HepG2 (cell line): ENCODE measurements around the gene PIAS3. TPM values are rescaled to one million over a fixed set of nuclear protein-coding genes. Genes with fewer than 3 reads are reported as not detected.

Source experiments
- ATF1 ChIP-seq: IDR thresholded peaks from 2 replicates; pipeline ENCODE4 v1.6.1; 2016; ENCODE audit warnings: mild to moderate bottlenecking, control low read depth
- BORCS8-MEF2B ChIP-seq: sonication (generic); formaldehyde crosslinking; IDR thresholded peaks from 2 replicates; pipeline ENCODE4 v1.8.0; 2022; ENCODE audit warnings: mild to moderate bottlenecking, missing genetic modification reagents
- DMAP1 ChIP-seq: IDR thresholded peaks from 2 replicates; pipeline ENCODE4 v1.6.1; 2016
- DPF2 ChIP-seq: sonication (generic); formaldehyde crosslinking; IDR thresholded peaks from 2 replicates; pipeline ENCODE4 v1.4.0; 2020; ENCODE audit warnings: mild to moderate bottlenecking, low read depth, missing genetic modification reagents, borderline replicate concordance
- DR1 ChIP-seq: sonication (generic); formaldehyde crosslinking; IDR thresholded peaks from 2 replicates; pipeline ENCODE4 v1.8.0; 2021; ENCODE audit warnings: mild to moderate bottlenecking, missing genetic modification reagents, inconsistent platforms
- IKZF4 ChIP-seq: sonication (generic); formaldehyde crosslinking; IDR thresholded peaks from 2 replicates; pipeline ENCODE4 v1.5.1; 2020; ENCODE audit warnings: borderline replicate concordance, mild to moderate bottlenecking, low read depth, missing genetic modification reagents; ENCODE audit errors: not compliant biosample characterization
- ISL2 ChIP-seq: sonication (generic); formaldehyde crosslinking; IDR thresholded peaks from 2 replicates; pipeline ENCODE4 v1.5.0; 2020; ENCODE audit warnings: missing genetic modification reagents
- LCORL ChIP-seq, 2 experiments: fragments of 450-650 bp in 1 of 2; sonication (generic) in 1 of 2; formaldehyde crosslinking in 1 of 2; IDR thresholded peaks; 2 replicates each; pipeline versions ENCODE4 v1.5.0 to v1.6.1; 2017 to 2020; ENCODE audit warnings: antibody characterized with exemption in 1 of 2, missing genetic modification reagents in 1 of 2
- MEF2D ChIP-seq: sonication (generic); formaldehyde crosslinking; IDR thresholded peaks from 2 replicates; pipeline ENCODE4 v1.5.1; 2020; ENCODE audit warnings: mild to moderate bottlenecking, missing genetic modification reagents
- NFRKB ChIP-seq: fragments of 450-650 bp; IDR thresholded peaks from 2 replicates; pipeline ENCODE4 v1.6.1; 2017
- POLR2AphosphoS5 ChIP-seq: IDR thresholded peaks from 2 replicates; pipeline ENCODE4 v1.6.1; 2012; ENCODE audit warnings: low read depth, low read length
- PTBP1 ChIP-seq: fragments of 200-400 bp; formaldehyde crosslinking; IDR thresholded peaks from 2 replicates; pipeline ENCODE4 v1.6.1; 2018; ENCODE audit warnings: low read length, low read depth; ENCODE audit not compliant: poor library complexity, severe bottlenecking
- RFXAP ChIP-seq: sonication (generic); formaldehyde crosslinking; IDR thresholded peaks from 2 replicates; pipeline ENCODE4 v1.4.0; 2020; ENCODE audit warnings: missing genetic modification reagents, borderline replicate concordance
- SATB2 ChIP-seq: sonication (generic); formaldehyde crosslinking; IDR thresholded peaks from 2 replicates; pipeline ENCODE4 v1.5.0; 2020; ENCODE audit warnings: missing genetic modification reagents
- SNAI1 ChIP-seq: sonication (generic); formaldehyde crosslinking; IDR thresholded peaks from 2 replicates; pipeline ENCODE4 v1.5.0; 2020; ENCODE audit warnings: mild to moderate bottlenecking, missing genetic modification reagents, borderline replicate concordance
- SRF ChIP-seq: IDR thresholded peaks from 2 replicates; pipeline ENCODE4 v1.6.1; 2011; ENCODE audit warnings: mild to moderate bottlenecking, low read depth, low read length, moderate library complexity
- ZC3H4 ChIP-seq: sonication (generic); formaldehyde crosslinking; IDR thresholded peaks from 2 replicates; pipeline ENCODE4 v1.4.0; 2020; ENCODE audit warnings: missing genetic modification reagents, borderline replicate concordance
- ZFP82 ChIP-seq: sonication (generic); formaldehyde crosslinking; IDR thresholded peaks from 2 replicates; pipeline ENCODE4 v1.5.1; 2020; ENCODE audit warnings: mild to moderate bottlenecking, missing genetic modification reagents, borderline replicate concordance
- ZNF780A ChIP-seq: sonication (generic); formaldehyde crosslinking; IDR thresholded peaks from 2 replicates; pipeline ENCODE4 v1.8.0; 2022; ENCODE audit warnings: mild to moderate bottlenecking, missing genetic modification reagents, moderate library complexity
- ZNF883 ChIP-seq: sonication (generic); formaldehyde crosslinking; IDR thresholded peaks from 2 replicates; pipeline ENCODE4 v1.5.1; 2020; ENCODE audit warnings: mild to moderate bottlenecking, missing genetic modification reagents; ENCODE audit errors: not compliant biosample characterization
- ZSCAN21 ChIP-seq: sonication (generic); formaldehyde crosslinking; IDR thresholded peaks from 2 replicates; pipeline ENCODE4 v1.8.0; 2022; ENCODE audit warnings: mild to moderate bottlenecking, missing genetic modification reagents, moderate library complexity, borderline replicate concordance
- ZZZ3 ChIP-seq: sonication (generic); formaldehyde crosslinking; IDR thresholded peaks from 2 replicates; pipeline ENCODE4 v1.4.0; 2020; ENCODE audit warnings: missing genetic modification reagents, mild to moderate bottlenecking, borderline replicate concordance
- polyA plus RNA-seq, 8 experiments: library from polyadenylated mRNA; depleted of rRNA in 3 of 8; stranded (reverse) in 7 of 8; unstranded in 1 of 8; fragments of >200 nt; fragmentation: Illumina TruSeq in 4 of 8; extraction: Trizol in 4 of 8; gene quantifications; 2 replicates each; pipeline versions ENCODE4 v1.2.1 to v1.2.3, GENCODE V29; 2011 to 2016; ENCODE audit warnings: low read depth in 4 of 8, missing spikeins in 1 of 8, mixed read lengths in 1 of 8; ENCODE audit not compliant: insufficient read depth in 1 of 8
- total RNA-seq, 5 experiments: library from RNA; depleted of rRNA; stranded (reverse); fragments of >200 nt; fragmentation: Illumina TruSeq; extraction: Trizol; gene quantifications; 2 replicates each; pipeline ENCODE4 v1.2.3, GENCODE V29; 2016; ENCODE audit warnings: low read depth in 1 of 5
- TF ChIP-seq, protein P1 (sequence below): sonication (generic); formaldehyde crosslinking; IDR thresholded peaks from 2 replicates; pipeline ENCODE4 v1.5.0; 2020; ENCODE audit warnings: missing genetic modification reagents
- TF ChIP-seq, protein P2 (sequence below): sonication (generic); formaldehyde crosslinking; IDR thresholded peaks from 2 replicates; pipeline ENCODE4 v1.5.0; 2020; ENCODE audit warnings: missing genetic modification reagents
- TF ChIP-seq, protein P3 (sequence below): IDR thresholded peaks from 2 replicates; pipeline ENCODE4 v1.6.1; 2016; ENCODE audit warnings: control low read depth
- TF ChIP-seq, protein P4 (sequence below): sonication (generic); formaldehyde crosslinking; IDR thresholded peaks from 2 replicates; pipeline ENCODE4 v1.9.0; 2021; ENCODE audit warnings: missing genetic modification reagents, mild to moderate bottlenecking, borderline replicate concordance

Gene PIAS3
- total and polyA plus RNA-seq, 2 of the 13 experiments (the other 11 are each of a cell fraction or from before 2014, with no cell fraction given): 3.7 to 8.0 TPM

DNA sequence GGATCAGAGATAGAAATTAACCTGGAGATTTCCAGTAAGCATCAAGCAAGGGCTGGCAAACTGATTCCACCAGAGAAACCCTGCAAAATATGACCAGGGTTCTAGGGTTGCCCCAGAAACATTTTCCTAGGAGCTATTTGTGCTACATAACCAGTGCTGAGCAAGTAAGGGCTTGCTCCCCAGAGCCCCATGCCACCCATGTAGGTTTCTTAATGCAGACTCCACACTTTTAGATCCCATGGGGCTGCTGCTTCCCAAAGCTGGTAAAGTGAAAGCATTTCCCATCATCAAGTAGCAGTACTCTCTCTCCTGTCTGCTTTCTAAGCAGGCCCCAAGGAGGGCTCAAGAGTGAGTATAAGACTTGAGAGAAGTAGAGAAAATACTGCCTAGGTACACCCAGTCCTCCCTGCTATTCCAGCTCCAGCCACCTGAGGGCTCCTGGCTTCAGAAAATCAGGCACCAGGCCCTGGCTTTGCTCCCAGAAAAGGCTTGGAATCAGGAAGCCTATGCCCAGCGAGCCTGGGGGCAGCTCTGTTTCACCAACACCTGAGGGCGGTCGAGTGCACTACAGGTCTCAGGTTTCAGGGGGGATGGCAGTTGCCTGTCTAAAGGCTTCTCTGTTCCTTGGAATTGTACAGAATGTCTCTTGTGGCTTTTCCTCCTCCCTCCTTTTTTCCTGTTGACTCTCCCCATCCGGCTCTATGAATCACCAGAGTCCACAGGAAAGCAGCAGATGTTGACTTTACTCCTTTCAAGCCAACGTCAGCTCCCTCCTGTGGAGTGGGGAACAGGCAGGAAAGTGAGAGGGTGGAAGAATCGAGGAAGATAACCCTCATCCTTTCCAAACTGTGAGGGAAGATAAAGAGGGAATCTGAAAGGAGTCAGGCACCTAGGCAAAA lies 33.0 kb upstream of the PIAS3 start (continued):
- TF ChIP-seq, protein P1, sequence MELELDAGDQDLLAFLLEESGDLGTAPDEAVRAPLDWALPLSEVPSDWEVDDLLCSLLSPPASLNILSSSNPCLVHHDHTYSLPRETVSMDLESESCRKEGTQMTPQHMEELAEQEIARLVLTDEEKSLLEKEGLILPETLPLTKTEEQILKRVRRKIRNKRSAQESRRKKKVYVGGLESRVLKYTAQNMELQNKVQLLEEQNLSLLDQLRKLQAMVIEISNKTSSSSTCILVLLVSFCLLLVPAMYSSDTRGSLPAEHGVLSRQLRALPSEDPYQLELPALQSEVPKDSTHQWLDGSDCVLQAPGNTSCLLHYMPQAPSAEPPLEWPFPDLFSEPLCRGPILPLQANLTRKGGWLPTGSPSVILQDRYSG (CRISPR knock-in tag): 0 out of 2 replicates have a peak, but pooled peaks have one; percentile 64
- TF ChIP-seq IKZF4 (CRISPR knock-in tag): no peak
- no peak for TF ChIP-seq ZC3H4
- TF ChIP-seq, protein P2, sequence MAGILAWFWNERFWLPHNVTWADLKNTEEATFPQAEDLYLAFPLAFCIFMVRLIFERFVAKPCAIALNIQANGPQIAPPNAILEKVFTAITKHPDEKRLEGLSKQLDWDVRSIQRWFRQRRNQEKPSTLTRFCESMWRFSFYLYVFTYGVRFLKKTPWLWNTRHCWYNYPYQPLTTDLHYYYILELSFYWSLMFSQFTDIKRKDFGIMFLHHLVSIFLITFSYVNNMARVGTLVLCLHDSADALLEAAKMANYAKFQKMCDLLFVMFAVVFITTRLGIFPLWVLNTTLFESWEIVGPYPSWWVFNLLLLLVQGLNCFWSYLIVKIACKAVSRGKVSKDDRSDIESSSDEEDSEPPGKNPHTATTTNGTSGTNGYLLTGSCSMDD (CRISPR knock-in tag): no peak
- TF ChIP-seq ISL2 (CRISPR knock-in tag): peak; percentile 83
- TF ChIP-seq ZNF883 (CRISPR knock-in tag): no peak
- TF ChIP-seq SATB2 (CRISPR knock-in tag): no peak
- 0 out of 2 replicates have a peak, but pooled peaks have one; percentile 49 for TF ChIP-seq DR1
- no peak for TF ChIP-seq ZFP82 (CRISPR knock-in tag)
- TF ChIP-seq POLR2AphosphoS5: no peak
- no peak for TF ChIP-seq PTBP1
- TF ChIP-seq DPF2 (CRISPR knock-in tag): peak; percentile 64; the same call in 1 of the 2 replicates
- TF ChIP-seq SNAI1 (CRISPR knock-in tag): no peak
- no peak for TF ChIP-seq ZNF780A (CRISPR knock-in tag)
- no peak for TF ChIP-seq BORCS8-MEF2B (CRISPR knock-in tag)
- TF ChIP-seq NFRKB: no peak
- no peak for TF ChIP-seq LCORL (IDR thresholded peaks at IDR 0.05)
- TF ChIP-seq LCORL (CRISPR knock-in tag; IDR thresholded peaks at IDR 0.05): peak; percentile 47; the same call in 1 of the 2 replicates
- TF ChIP-seq, protein P3, sequence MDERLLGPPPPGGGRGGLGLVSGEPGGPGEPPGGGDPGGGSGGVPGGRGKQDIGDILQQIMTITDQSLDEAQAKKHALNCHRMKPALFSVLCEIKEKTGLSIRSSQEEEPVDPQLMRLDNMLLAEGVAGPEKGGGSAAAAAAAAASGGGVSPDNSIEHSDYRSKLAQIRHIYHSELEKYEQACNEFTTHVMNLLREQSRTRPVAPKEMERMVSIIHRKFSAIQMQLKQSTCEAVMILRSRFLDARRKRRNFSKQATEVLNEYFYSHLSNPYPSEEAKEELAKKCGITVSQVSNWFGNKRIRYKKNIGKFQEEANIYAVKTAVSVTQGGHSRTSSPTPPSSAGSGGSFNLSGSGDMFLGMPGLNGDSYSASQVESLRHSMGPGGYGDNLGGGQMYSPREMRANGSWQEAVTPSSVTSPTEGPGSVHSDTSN (CRISPR knock-in tag): no peak
- no peak for TF ChIP-seq RFXAP (CRISPR knock-in tag)
- peak; percentile 50; the same call in 1 of the 2 replicates for TF ChIP-seq SRF
- TF ChIP-seq ZZZ3: no peak
- TF ChIP-seq ATF1: peak; percentile 48; the same call in 1 of the 2 replicates
- TF ChIP-seq, protein P4, sequence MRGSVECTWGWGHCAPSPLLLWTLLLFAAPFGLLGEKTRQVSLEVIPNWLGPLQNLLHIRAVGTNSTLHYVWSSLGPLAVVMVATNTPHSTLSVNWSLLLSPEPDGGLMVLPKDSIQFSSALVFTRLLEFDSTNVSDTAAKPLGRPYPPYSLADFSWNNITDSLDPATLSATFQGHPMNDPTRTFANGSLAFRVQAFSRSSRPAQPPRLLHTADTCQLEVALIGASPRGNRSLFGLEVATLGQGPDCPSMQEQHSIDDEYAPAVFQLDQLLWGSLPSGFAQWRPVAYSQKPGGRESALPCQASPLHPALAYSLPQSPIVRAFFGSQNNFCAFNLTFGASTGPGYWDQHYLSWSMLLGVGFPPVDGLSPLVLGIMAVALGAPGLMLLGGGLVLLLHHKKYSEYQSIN (CRISPR knock-in tag): no peak
- TF ChIP-seq ZSCAN21: no peak; the same call in 1 of the 2 replicates
- TF ChIP-seq DMAP1: no peak
- no peak; the same call in 1 of the 2 replicates for TF ChIP-seq MEF2D (CRISPR knock-in tag)
